ENCODE measurements around the gene RGMB.

RGMB gene

GRCh38 chr5:98787131-98787719, 13.8 kb downstream of the RGMB start:
- no peak for DNase-seq

- DNase-seq: no peak
Measured at GRCh38 chr5:98789029-98789428, 15.6 kb downstream of the RGMB start.

- peak; percentile 60 for DNase-seq
Measured at GRCh38 chr5:98791001-98791519, 17.6 kb downstream of the RGMB start.

- DNase-seq: no peak
Measured at GRCh38 chr5:98791898-98792580, 18.6 kb downstream of the RGMB start.

- DNase-seq: no peak
Measured at GRCh38 chr5:98793223-98793622, 19.8 kb downstream of the RGMB start.

- no peak for DNase-seq
Measured at GRCh38 chr5:98794001-98794400, 20.5 kb downstream of the RGMB start.

- no peak for DNase-seq
Measured at GRCh38 chr5:98794414-98795080, 21.1 kb downstream of the RGMB start.

GRCh38 chr5:98795243-98795642, 21.8 kb downstream of the RGMB start:
- no peak for DNase-seq

GRCh38 chr5:98796197-98796972, 22.9 kb downstream of the RGMB start:
- DNase-seq: peak; percentile 57

GRCh38 chr5:98798371-98798770, 24.9 kb downstream of the RGMB start:
- DNase-seq: no peak

- no peak for DNase-seq
Measured at GRCh38 chr5:98798847-98799246, 25.4 kb downstream of the RGMB start.

- no peak for DNase-seq
Measured at GRCh38 chr5:98804066-98804465, 30.6 kb downstream of the RGMB start.

- no peak for DNase-seq
Measured at GRCh38 chr5:98805070-98805469, 31.6 kb downstream of the RGMB start.

- no peak for DNase-seq
Measured at GRCh38 chr5:98807806-98808205, 34.3 kb downstream of the RGMB start.

GRCh38 chr5:98810206-98810605, 36.7 kb downstream of the RGMB start:
- DNase-seq: no peak

- no peak for DNase-seq
Measured at GRCh38 chr5:98813755-98814154, 40.3 kb downstream of the RGMB start.

GRCh38 chr5:98816582-98817222, 43.2 kb downstream of the RGMB start:
- DNase-seq: no peak

- DNase-seq: no peak
Measured at GRCh38 chr5:98825582-98826375, 52.3 kb downstream of the RGMB start.

- no peak for DNase-seq
Measured at GRCh38 chr5:98827161-98827560, 53.7 kb downstream of the RGMB start.

GRCh38 chr5:98827588-98828284, 54.3 kb downstream of the RGMB start:
- DNase-seq: no peak

GRCh38 chr5:98836175-98836574, 62.7 kb downstream of the RGMB start:
- DNase-seq: no peak
